DMS53 treated with DMSO at 0.1 percent for 48 hours (cell line): Measurements from ENCODE around the gene ARL3.
A peak's percentile ranks its signal among the peaks of the same experiment; 100 is the strongest.
"Not testable (repeated sequence)": the region's sequence is repeated elsewhere in the genome, so short reads cannot be mapped to it uniquely, and the experiment has no call there.

Experiments
- DNase-seq: peaks from one replicate; lab custom pipeline; 2025; ENCODE audit not compliant: unreplicated experiment; lab: John Stamatoyannopoulos, UW

ARL3 gene

GRCh38 chr10:102713814-102714620, at the start of gene ARL3:
ARL3 (minus strand) TSS chr10:102714397; CDS start chr10:102714275, 122 bp downstream.
- DNase-seq, result peak; percentile 96

- no peak for DNase-seq
These were observed 48.9 kb upstream of the ARL3 start for GRCh38 chr10:102763037-102763607.

DNA sequence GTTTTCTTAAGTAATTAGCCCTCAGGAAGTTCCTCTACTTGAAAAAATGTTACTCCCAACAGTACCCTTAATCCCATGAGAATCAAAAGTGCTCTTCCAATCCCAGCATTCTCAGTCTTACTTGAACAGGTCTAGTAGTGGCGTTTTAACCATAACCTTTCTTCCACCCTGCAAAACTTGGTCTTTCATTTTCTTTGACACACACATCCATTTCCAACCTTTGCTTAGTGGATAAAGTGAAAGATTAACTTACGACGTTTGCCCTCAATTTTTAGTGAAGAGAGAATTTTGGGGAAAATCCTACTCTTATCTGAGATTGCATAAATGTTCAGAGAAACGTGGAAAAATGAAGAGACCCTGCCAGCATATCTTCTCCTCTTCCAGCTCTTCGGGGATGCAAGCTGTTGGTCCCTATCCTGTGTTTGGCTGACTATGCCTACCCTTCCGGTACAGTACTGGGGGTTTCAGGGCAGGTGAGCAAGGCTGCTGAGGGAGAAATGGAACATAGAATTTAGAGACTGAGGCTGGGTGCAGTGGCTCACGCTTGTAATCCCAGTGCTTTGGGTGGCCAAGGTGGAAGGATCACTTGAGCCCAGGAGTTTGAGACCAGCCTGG, 48.3 kb upstream of the ARL3 start:
- no peak for DNase-seq

GRCh38 chr10:102761981-102762380, 47.8 kb upstream of the ARL3 start:
- no peak for DNase-seq

- DNase-seq, result no peak
These were observed 45.5 kb upstream of the ARL3 start for GRCh38 chr10:102759497-102760210.

DNA sequence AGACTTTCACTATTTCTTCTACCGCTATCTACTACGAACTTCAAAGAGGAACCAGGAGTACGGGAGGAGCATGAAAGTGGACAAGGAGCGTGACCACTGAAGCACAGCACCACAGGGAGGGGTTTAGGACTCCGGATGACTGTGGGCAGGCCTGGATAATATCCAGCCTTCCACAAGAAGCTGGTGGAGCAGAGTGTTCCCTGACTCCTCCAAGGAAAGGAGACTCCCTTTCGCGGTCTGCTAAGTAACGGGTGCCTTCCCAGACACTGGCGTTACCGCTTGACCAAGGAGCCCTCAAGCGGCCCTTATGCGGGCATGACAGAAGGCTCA, 44.7 kb upstream of the ARL3 start:
- DNase-seq, result not testable (repeated sequence)

DNA sequence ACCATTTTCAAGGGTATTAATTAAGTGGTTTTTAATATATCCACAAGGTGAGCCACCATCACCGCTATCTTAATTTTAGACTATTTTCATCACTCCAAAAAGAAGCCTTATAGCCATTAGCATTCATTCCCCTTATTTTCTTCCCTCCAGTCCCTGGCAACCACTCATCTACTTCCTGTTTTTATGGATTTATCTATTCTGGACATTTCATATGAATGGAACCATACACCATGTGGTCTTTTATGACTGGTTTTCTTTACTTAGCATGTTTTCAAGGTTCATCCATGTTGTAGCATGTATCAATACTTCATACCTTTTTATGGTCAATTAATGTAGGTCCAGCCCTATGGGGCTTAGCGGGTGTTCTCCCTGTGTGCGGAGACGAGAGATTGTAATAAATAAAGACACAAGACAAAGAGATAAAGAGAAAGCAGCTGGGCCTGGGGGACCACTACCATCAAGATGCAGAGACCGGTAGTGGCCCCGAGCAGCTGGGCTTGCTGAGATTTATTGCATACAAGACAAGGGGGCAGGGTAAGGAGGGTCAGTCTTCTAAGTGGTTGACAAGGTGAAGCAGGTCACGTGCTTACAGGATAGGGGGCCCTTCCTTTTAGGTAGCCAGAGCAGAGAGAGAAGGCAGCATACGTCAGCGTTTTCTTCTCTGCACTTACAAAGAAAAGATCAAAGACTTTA, 44.2 kb upstream of the ARL3 start:
- DNase-seq, result no peak

DNA sequence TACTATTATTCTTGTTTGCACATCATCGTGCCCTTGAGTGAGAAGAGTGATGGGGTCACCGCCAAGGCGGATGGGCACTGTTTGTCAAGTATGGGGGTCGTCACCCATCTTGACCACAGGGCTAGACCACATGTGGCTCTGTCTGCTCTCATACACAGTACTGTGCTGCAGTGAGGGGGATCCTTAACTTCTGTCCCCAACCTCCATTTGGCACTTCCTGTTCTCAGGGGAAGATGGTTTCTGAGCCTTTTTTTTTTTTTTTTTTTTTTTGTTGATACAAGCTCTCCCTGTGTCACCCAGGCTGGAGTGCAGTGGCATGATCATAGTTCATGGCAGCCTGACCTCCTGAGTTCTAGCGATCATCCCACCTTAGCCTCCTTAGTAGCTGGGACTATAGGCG, 43.1 kb upstream of the ARL3 start:
- DNase-seq, result no peak

DNA sequence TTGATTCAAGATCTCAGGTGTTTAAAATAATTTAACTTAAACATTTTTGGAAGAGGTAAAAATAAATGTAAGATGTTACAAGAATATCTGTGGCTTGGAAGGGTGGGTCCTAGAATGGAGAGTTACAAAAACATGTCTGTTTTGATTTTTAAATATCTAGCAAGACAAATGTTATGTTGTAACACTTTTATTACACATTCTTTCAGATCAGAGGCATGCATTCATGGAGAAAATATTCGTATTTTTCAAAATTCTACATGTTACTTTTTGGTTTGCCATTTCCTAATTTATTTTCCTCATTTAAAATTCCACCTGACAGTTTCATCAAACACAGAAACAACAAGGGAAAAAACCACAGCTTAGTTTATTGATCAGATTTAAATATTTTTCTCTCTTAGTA, 39.5 kb upstream of the ARL3 start:
- no peak for DNase-seq

DNA sequence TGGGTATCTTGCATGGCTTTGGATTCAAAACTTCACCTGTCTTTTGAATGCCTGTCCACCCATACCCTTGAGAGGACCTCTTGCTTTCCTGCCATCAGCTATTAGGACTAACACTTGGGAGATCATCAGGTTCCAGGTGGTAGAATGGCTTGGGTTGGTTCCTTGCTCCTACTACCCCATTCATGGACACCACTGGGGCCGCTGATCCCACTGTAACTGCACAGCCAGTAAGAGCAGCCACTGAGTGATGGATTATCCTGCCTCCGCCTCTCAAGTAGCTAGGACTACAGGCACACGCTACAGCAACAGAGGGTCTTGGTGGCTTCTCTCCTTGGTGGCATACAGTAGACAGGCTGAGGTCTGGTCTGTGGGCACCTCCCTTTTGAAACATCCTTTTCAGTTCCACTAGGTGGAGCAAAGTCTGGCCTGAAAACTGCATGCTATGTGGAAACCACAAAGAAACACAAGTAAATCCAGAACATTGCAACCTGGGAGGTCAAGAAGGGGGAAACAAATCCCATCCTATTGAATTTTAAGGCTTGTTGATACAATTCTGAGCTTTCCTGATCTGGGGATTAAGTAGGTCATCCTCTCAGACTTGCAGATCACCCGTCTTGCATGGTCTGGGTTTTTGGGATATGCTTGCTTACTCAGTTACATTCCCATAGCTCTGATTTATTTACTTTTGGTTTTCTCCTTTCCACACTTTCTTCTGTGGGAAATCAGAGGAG, 38.9 kb upstream of the ARL3 start:
- DNase-seq, result no peak

DNA sequence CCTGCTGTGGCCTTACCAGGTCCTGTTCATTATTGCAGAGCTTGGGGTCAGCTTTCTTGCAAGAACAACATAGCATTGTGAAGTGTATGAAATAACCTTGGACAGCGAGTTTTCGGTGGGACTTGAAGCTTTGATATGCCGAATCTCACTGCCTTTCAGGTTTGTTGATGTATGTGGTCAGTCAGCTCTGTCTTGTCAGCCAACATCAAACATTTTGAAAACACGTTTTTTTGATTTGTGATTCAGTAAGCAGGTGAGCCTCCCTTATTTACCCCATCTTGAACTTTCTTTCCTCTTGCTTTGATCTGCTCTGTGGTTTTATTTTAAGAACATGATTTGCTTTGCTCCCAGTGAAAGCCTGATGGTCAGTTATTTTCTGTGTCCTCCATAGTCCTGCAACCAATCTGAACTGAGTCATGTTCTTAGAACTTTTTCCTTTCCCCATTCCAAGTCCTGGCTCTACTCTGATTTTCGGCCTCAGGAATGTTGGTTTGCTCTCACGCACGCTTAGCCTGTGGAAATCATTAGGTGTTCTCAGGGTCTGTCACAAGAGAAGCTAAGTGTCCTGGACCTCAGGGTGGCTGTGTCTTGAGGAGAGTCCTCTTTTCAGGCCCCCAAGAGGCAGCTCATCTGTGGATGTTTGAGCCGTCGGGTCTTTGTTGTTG, 38.2 kb upstream of the ARL3 start:
- no peak for DNase-seq

DNA sequence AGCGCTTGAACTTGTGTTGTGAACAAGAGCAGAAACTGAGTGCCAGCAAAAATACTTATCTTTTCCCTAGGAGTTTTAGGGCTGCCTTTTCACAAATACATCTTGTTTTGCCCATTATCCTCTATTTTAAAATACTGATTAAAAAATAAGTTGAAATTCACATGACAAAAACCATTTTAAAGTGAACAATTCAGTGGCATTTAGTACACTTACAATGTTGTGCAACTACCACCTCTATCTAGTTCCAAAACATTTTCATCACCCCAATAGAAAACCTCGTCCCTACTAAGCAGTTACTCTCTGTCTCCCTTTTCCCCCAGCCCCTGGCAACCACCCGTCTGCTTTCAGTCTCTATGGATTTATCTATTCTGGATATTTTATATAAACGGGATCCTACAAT, 31.0 kb upstream of the ARL3 start:
- no peak for DNase-seq

GRCh38 chr10:102744374-102745051, 30.3 kb upstream of the ARL3 start:
- DNase-seq, result no peak

DNA sequence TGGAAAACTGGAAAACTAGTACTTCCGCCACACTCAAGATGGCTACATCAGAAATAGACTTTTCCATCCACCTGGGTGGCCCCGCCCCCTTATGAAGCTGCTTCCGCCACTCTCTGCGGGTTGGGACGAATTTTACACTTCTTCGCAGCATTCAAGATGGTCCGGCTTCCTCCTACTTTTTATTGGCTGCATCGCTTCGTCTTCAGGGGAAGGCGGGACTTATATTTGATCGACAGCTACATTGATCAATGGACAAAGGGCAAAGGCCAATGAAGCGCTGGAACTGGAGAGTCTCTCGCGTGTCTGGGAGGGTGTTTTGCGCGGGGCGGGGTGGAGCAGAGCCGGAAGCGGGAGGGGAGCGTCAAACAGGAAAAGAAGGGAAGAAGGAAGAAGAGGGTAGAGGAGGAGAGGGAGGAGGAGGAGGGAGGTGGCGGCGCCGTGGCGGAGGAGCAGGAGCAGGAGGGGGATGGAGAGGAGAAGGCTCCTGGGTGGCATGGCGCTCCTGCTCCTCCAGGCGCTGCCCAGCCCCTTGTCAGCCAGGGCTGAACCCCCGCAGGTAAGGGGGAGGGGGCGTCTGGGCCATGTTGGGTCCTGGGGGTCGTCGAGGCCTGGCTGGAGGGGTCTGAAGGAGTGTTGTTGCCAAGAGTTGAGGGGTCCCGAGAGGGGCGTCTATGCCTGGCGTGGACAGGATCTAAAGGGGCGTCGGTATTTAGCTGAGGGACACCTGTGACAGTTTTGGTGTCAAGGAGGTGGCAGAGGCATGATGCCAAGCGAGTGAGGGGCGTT, 29.6 kb upstream of the ARL3 start, which contains the start of gene WBP1L:
TSS of gene WBP1L (plus strand) at position 361 of the 786 bp plus-strand sequence. CDS start at position 467, 106 bp downstream.
- DNase-seq, result peak; percentile 99

- DNase-seq, result no peak
These were observed 28.9 kb upstream of the ARL3 start for GRCh38 chr10:102743078-102743587.

DNA sequence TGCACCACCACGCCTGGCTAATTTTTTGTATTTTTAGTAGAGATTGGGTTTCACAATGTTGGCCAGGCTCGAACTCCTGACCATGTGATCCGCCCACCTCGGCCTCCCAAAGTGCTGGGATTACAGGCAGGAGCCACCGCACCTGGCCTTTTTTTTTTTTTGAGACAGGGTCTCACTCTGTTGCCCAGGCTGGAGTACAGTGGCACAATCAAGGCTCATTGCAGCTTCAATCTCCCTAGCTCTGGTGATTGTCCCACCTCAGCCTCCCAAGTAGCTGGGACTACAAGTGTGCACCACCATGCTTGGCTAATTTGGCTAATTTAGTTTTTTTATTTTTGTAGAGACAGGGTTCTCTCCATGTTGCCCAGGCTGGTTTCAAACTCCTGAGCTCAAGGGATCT, 28.1 kb upstream of the ARL3 start:
- DNase-seq, result not testable (repeated sequence)

DNA sequence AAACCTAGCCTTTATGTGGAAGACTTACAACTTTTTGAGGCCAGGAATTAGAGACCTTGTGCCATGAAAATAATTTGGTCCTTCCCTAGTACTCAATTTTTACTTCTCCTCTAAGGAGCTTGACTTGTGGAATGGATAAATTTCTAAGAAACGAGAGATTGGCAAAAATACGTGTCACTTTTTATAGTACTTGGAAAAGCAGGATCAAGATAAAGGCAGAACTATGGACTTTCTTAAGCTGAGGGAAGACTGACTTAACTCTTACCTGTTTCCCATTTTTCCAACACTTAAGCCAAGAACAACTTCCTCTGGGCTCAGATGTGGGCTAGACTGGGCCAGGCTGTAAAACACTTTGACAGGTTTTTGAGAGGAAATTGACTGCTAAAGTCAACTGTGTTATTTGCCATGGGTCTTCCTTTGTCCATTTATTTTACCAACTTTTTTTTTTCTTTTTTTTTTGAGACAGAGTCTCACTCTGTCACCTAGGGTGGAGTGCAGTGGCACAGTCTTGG, 27.6 kb upstream of the ARL3 start:
- no peak for DNase-seq

DNA sequence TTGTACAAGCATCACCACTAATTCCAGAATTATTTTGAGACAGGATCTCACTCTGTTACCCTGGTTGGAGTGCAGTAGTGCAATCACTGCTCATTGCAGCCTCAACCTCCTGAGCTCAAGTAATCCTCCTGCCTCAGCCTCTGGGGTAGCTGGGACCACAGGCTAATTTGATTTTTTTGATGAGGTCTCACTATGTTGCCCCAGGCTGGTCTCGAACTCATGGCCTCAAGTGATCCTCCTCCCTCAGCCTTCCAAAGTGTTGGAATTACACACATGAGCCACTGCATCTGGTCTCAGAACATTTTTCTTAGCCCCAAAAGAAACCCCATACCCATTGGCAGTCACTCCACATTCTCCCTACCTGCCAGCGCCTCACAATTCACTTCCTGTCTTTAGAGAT, 26.0 kb upstream of the ARL3 start:
- no peak for DNase-seq
